WTC11 (cell line): Measurements from ENCODE around the gene ATG5. TPM values are rescaled to one million over a fixed set of nuclear protein-coding genes. Genes with fewer than 3 reads are reported as not detected.
A peak's percentile ranks its signal among the peaks of the same experiment; 100 is the strongest.

Experiments used
- ATAC-seq: fragments of 200-7000 bp; cut with Tn5 transposase; 2 replicates; pipeline ENCODE4 v1.10.0; 2021; ENCODE audit warnings: mild to moderate bottlenecking, moderate library complexity
- CTCF ChIA-PET: fragments of 300-600 bp; sonication (Branson Sonifier 250); formaldehyde crosslinking; loops from one replicate; lab custom pipeline; 2021; ENCODE audit warnings: antibody characterized with exemption; lab: Charles Lee
- POLR2A ChIA-PET: fragments of 350-600 bp; sonication (Branson Sonifier 250); formaldehyde crosslinking; loops from one replicate; lab custom pipeline; 2021; ENCODE audit warnings: antibody characterized with exemption; lab: Charles Lee
- DNase-seq: peaks from one replicate; pipeline ENCODE4 v3.0.0; 2021; ENCODE audit warnings: low spot score
- H3K27ac Mint-ChIP-seq: 2 replicates; pipeline ENCODE4 v1.8.0; 2021; ENCODE audit warnings: mixed read lengths
- H3K27me3 Mint-ChIP-seq: 2 replicates; pipeline ENCODE4 v1.8.0; 2021; ENCODE audit warnings: low read depth, mild to moderate bottlenecking, moderate library complexity, mixed read lengths
- H3K36me3 Mint-ChIP-seq: 2 replicates; pipeline ENCODE4 v1.8.0; 2021; ENCODE audit warnings: mixed read lengths
- H3K4me1 Mint-ChIP-seq: 2 replicates; pipeline ENCODE4 v1.8.0; 2022; ENCODE audit warnings: mixed read lengths
- H3K4me3 Mint-ChIP-seq: 2 replicates; pipeline ENCODE4 v1.8.0; 2021; ENCODE audit warnings: mild to moderate bottlenecking, moderate library complexity, mixed read lengths
- H3K9me3 Mint-ChIP-seq: 2 replicates; pipeline ENCODE4 v1.8.0; 2021; ENCODE audit warnings: mixed read lengths
- ATF1 ChIP-seq: sonication (generic); formaldehyde crosslinking; IDR thresholded peaks from 2 replicates; pipeline ENCODE4 v1.8.1; 2023; ENCODE audit warnings: mild to moderate bottlenecking, moderate library complexity, missing genetic modification reagents
- CBFB ChIP-seq: sonication (generic); formaldehyde crosslinking; IDR thresholded peaks from 2 replicates; pipeline ENCODE4 v1.8.1; 2022; ENCODE audit warnings: mild to moderate bottlenecking, low read depth, missing genetic modification reagents
- ELF4 ChIP-seq: sonication (generic); formaldehyde crosslinking; IDR thresholded peaks from 2 replicates; pipeline ENCODE4 v1.8.1; 2022; ENCODE audit warnings: low read depth, mild to moderate bottlenecking, moderate library complexity, missing genetic modification reagents
- ETV6 ChIP-seq: sonication (generic); formaldehyde crosslinking; IDR thresholded peaks from 2 replicates; pipeline ENCODE4 v1.8.1; 2022; ENCODE audit warnings: mild to moderate bottlenecking, missing genetic modification reagents
- FOXP1 ChIP-seq: sonication (generic); formaldehyde crosslinking; IDR thresholded peaks from 2 replicates; pipeline ENCODE4 v1.8.0; 2022; ENCODE audit warnings: missing genetic modification reagents, mild to moderate bottlenecking, moderate library complexity, borderline replicate concordance
- HMGA2 ChIP-seq: fragments of 250-450 bp; sonication (Bioruptor Pico); IDR thresholded peaks from 2 replicates; pipeline ENCODE4 v1.4.0; 2021; ENCODE audit warnings: mild to moderate bottlenecking, moderate library complexity
- JAZF1 ChIP-seq: fragments of 250-450 bp; sonication (Bioruptor Pico); IDR thresholded peaks from 2 replicates; pipeline ENCODE4 v1.9.0; 2021; ENCODE audit warnings: moderate library complexity, mild to moderate bottlenecking, inconsistent platforms
- MYBL2 ChIP-seq: sonication (generic); formaldehyde crosslinking; IDR thresholded peaks from 2 replicates; pipeline ENCODE4 v1.8.1; 2023; ENCODE audit warnings: mild to moderate bottlenecking, moderate library complexity, missing genetic modification reagents
- NFATC4 ChIP-seq: fragments of 250-450 bp; sonication (Bioruptor Pico); IDR thresholded peaks from 2 replicates; pipeline ENCODE4 v1.9.0; 2021; ENCODE audit warnings: mild to moderate bottlenecking
- NFE2L1 ChIP-seq: sonication (generic); formaldehyde crosslinking; IDR thresholded peaks from 2 replicates; pipeline ENCODE4 v1.8.1; 2023; ENCODE audit warnings: missing genetic modification reagents
- RELA ChIP-seq: sonication (generic); formaldehyde crosslinking; IDR thresholded peaks from 2 replicates; pipeline ENCODE4 v1.8.1; 2022; ENCODE audit warnings: missing genetic modification reagents, mild to moderate bottlenecking, borderline replicate concordance
- SOX15 ChIP-seq: fragments of 250-450 bp; sonication (Bioruptor Pico); IDR thresholded peaks from 2 replicates; pipeline ENCODE4 v1.9.0; 2021; ENCODE audit warnings: mild to moderate bottlenecking
- TCF7 ChIP-seq: sonication (generic); formaldehyde crosslinking; IDR thresholded peaks from 2 replicates; pipeline ENCODE4 v1.8.0; 2022; ENCODE audit warnings: mild to moderate bottlenecking, low read depth, missing genetic modification reagents, moderate library complexity
- TP53 ChIP-seq: sonication (generic); formaldehyde crosslinking; IDR thresholded peaks from 2 replicates; pipeline ENCODE4 v1.8.1; 2023; ENCODE audit warnings: mild to moderate bottlenecking, missing genetic modification reagents
- ZNF138 ChIP-seq: sonication (generic); formaldehyde crosslinking; conservative IDR thresholded peaks from 2 replicates; pipeline ENCODE4 v1.8.1; 2022; ENCODE audit warnings: mild to moderate bottlenecking, moderate library complexity, missing genetic modification reagents
- total RNA-seq: library from RNA; stranded (reverse); gene quantifications from 3 replicates; pipeline ENCODE4 v1.2.3, GENCODE V29; 2021
- TF ChIP-seq, protein P1 (sequence below): sonication (generic); formaldehyde crosslinking; IDR thresholded peaks from 2 replicates; pipeline ENCODE4 v1.8.1; 2023; ENCODE audit warnings: mild to moderate bottlenecking, missing genetic modification reagents
- TF ChIP-seq, protein P2 (sequence below): sonication (generic); formaldehyde crosslinking; IDR thresholded peaks from 2 replicates; pipeline ENCODE4 v1.8.0; 2023; ENCODE audit warnings: mild to moderate bottlenecking, missing genetic modification reagents
- TF ChIP-seq, protein P3 (sequence below): sonication (generic); formaldehyde crosslinking; IDR thresholded peaks from 2 replicates; pipeline ENCODE4 v1.8.0; 2022; ENCODE audit warnings: mild to moderate bottlenecking, missing genetic modification reagents
- TF ChIP-seq, protein P4 (sequence below): sonication (generic); formaldehyde crosslinking; IDR thresholded peaks from 2 replicates; pipeline ENCODE4 v1.8.1; 2023; ENCODE audit warnings: mild to moderate bottlenecking, missing genetic modification reagents, moderate library complexity
- TF ChIP-seq, protein P5 (sequence below): fragments of 250-450 bp; sonication (Bioruptor Pico); IDR thresholded peaks from 2 replicates; pipeline ENCODE4 v1.9.0; 2021; ENCODE audit warnings: mild to moderate bottlenecking, borderline replicate concordance
- TF ChIP-seq, protein P6 (sequence below): fragments of 250-450 bp; sonication (Bioruptor Pico); IDR thresholded peaks from 2 replicates; pipeline ENCODE4 v1.8.0; 2021; ENCODE audit warnings: mild to moderate bottlenecking

ATG5 gene
- total RNA-seq, 1 experiment from 2014 or later: 32.6 TPM

DNA sequence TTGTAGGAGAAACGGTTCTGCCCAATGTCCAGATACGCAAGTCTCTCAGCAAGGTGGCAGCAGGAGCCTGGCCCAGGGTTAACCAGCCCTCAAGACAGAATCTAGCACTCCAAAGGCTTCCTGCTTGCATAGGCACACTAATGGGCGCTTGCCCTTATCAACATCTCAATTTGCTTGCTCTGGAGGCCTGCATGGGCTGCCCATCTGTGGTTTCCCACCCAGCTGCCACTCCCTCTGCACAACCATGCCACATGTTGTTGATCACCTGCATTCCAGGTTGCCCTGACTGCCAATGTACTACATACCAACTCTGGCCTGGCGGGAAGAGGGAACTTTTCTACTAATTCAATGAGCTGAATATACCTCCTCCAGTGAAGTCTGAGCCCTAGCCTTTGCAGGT, 74.6 kb downstream of the ATG5 start:
- Mint-ChIP-seq H3K4me1 (peaks cover 27% of the 10 kb centered on the region), H3K27ac (peak overlapping the region; percentile 57; the same call in 1 of the 2 replicates), H3K36me3 (peaks cover 10% of the 10 kb centered on the region), H3K27me3 (no peaks in the 10 kb centered on the region), H3K4me3 (no peak overlapping the region), H3K9me3 (no peaks in the 10 kb centered on the region)
- TF ChIP-seq CBFB (CRISPR knock-in tag) (no peak), TP53 (no peak), SOX15 (CRISPR knock-in tag) (no peak), RELA (CRISPR knock-in tag) (no peak), ZNF138 (no peak), ELF4 (CRISPR knock-in tag) (no peak), NFE2L1 (CRISPR knock-in tag) (no peak), HMGA2 (CRISPR knock-in tag) (no peak), MYBL2 (no peak)
- ChIA-PET CTCF (no interaction called here), POLR2A (no interaction called here)
- peak; percentile 41; the same call in 1 of the 2 replicates for ATAC-seq
- DNase-seq: no peak

DNA sequence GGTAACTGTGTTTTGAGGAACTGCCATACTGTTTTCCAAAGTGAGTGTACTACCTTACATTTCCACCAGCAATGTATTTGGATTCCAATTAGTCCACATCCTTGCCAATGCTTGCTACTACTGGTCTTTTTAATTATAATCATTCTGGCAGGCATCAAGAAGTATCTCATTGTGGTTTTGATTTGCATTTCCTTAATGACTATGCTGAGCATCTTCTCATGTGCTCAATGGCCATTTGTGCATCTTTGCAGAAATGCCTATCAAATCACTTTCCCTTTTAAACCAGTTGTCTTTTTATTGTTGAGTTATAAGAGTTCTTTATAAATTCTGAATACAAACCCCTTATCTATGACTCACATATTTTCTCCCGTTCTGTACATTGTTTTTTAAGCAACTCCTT, 75.9 kb downstream of the ATG5 start:
- no peak for TF ChIP-seq TCF7 (CRISPR knock-in tag)
- TF ChIP-seq, protein P1, sequence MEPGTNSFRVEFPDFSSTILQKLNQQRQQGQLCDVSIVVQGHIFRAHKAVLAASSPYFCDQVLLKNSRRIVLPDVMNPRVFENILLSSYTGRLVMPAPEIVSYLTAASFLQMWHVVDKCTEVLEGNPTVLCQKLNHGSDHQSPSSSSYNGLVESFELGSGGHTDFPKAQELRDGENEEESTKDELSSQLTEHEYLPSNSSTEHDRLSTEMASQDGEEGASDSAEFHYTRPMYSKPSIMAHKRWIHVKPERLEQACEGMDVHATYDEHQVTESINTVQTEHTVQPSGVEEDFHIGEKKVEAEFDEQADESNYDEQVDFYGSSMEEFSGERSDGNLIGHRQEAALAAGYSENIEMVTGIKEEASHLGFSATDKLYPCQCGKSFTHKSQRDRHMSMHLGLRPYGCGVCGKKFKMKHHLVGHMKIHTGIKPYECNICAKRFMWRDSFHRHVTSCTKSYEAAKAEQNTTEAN (CRISPR knock-in tag): no peak
- TF ChIP-seq, protein P2, sequence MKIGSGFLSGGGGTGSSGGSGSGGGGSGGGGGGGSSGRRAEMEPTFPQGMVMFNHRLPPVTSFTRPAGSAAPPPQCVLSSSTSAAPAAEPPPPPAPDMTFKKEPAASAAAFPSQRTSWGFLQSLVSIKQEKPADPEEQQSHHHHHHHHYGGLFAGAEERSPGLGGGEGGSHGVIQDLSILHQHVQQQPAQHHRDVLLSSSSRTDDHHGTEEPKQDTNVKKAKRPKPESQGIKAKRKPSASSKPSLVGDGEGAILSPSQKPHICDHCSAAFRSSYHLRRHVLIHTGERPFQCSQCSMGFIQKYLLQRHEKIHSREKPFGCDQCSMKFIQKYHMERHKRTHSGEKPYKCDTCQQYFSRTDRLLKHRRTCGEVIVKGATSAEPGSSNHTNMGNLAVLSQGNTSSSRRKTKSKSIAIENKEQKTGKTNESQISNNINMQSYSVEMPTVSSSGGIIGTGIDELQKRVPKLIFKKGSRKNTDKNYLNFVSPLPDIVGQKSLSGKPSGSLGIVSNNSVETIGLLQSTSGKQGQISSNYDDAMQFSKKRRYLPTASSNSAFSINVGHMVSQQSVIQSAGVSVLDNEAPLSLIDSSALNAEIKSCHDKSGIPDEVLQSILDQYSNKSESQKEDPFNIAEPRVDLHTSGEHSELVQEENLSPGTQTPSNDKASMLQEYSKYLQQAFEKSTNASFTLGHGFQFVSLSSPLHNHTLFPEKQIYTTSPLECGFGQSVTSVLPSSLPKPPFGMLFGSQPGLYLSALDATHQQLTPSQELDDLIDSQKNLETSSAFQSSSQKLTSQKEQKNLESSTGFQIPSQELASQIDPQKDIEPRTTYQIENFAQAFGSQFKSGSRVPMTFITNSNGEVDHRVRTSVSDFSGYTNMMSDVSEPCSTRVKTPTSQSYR (CRISPR knock-in tag): no peak
- TF ChIP-seq ETV6 (CRISPR knock-in tag): no peak
- TF ChIP-seq ELF4 (CRISPR knock-in tag): no peak
- no peak for TF ChIP-seq NFATC4
- TF ChIP-seq ATF1 (CRISPR knock-in tag): no peak
- TF ChIP-seq, protein P3, sequence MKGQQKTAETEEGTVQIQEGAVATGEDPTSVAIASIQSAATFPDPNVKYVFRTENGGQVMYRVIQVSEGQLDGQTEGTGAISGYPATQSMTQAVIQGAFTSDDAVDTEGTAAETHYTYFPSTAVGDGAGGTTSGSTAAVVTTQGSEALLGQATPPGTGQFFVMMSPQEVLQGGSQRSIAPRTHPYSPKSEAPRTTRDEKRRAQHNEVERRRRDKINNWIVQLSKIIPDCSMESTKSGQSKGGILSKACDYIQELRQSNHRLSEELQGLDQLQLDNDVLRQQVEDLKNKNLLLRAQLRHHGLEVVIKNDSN (CRISPR knock-in tag): no peak
- TF ChIP-seq MYBL2: no peak
- TF ChIP-seq, protein P4, sequence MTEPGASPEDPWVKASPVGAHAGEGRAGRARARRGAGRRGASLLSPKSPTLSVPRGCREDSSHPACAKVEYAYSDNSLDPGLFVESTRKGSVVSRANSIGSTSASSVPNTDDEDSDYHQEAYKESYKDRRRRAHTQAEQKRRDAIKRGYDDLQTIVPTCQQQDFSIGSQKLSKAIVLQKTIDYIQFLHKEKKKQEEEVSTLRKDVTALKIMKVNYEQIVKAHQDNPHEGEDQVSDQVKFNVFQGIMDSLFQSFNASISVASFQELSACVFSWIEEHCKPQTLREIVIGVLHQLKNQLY (CRISPR knock-in tag): no peak
- TF ChIP-seq, all 79 proteins: peak for 0
- Mint-ChIP-seq H3K36me3 (peaks cover 10% of the 10 kb centered on the region), H3K9me3 (no peaks in the 10 kb centered on the region), H3K27me3 (no peaks in the 10 kb centered on the region), H3K4me1 (peaks cover 27% of the 10 kb centered on the region), H3K4me3 (no peak overlapping the region), H3K27ac (no peak overlapping the region)
- ChIA-PET CTCF (no interaction called here), POLR2A (no interaction called here)
- DNase-seq (no peak), ATAC-seq (no peak)

DNA sequence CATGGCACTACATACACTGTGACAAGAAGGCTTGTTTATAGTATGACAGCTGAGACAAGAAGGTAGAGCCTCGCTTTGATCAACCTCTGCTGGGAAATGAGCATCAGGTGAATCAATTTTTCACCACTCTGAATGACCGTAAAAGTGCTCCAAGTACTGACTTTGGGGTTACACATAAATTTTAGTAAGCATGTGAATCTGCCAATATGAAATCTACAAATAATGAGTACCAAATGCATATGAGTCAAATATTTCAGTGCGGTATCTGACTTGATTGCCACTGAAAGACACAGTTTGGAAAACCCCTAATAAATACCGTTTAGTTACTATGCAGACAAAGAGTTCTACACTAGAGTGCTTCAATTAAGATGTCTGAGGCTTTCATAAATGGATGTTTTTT, 77.8 kb downstream of the ATG5 start:
- peaks cover 10% of the 10 kb centered on the region for H3K36me3 Mint-ChIP-seq
- H3K4me1 Mint-ChIP-seq: peaks cover 21% of the 10 kb centered on the region
- DNase-seq: no peak
- CTCF ChIA-PET: interaction anchor here (1.4 kb wide), 1 partner anchor 25 kb away, joined by 5 read pairs; no protein-coding TSS in a partner anchor
- no peaks in the 10 kb centered on the region for H3K27me3 Mint-ChIP-seq
- peak overlapping the region; percentile 33 for H3K27ac Mint-ChIP-seq
- POLR2A ChIA-PET: no interaction called here
- no peak for ATAC-seq
- TF ChIP-seq JAZF1 (CRISPR knock-in tag): no peak
- TF ChIP-seq FOXP1 (CRISPR knock-in tag): no peak
- TF ChIP-seq, protein P5, sequence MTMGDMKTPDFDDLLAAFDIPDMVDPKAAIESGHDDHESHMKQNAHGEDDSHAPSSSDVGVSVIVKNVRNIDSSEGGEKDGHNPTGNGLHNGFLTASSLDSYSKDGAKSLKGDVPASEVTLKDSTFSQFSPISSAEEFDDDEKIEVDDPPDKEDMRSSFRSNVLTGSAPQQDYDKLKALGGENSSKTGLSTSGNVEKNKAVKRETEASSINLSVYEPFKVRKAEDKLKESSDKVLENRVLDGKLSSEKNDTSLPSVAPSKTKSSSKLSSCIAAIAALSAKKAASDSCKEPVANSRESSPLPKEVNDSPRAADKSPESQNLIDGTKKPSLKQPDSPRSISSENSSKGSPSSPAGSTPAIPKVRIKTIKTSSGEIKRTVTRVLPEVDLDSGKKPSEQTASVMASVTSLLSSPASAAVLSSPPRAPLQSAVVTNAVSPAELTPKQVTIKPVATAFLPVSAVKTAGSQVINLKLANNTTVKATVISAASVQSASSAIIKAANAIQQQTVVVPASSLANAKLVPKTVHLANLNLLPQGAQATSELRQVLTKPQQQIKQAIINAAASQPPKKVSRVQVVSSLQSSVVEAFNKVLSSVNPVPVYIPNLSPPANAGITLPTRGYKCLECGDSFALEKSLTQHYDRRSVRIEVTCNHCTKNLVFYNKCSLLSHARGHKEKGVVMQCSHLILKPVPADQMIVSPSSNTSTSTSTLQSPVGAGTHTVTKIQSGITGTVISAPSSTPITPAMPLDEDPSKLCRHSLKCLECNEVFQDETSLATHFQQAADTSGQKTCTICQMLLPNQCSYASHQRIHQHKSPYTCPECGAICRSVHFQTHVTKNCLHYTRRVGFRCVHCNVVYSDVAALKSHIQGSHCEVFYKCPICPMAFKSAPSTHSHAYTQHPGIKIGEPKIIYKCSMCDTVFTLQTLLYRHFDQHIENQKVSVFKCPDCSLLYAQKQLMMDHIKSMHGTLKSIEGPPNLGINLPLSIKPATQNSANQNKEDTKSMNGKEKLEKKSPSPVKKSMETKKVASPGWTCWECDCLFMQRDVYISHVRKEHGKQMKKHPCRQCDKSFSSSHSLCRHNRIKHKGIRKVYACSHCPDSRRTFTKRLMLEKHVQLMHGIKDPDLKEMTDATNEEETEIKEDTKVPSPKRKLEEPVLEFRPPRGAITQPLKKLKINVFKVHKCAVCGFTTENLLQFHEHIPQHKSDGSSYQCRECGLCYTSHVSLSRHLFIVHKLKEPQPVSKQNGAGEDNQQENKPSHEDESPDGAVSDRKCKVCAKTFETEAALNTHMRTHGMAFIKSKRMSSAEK (CRISPR knock-in tag): no peak
- TF ChIP-seq, protein P6, sequence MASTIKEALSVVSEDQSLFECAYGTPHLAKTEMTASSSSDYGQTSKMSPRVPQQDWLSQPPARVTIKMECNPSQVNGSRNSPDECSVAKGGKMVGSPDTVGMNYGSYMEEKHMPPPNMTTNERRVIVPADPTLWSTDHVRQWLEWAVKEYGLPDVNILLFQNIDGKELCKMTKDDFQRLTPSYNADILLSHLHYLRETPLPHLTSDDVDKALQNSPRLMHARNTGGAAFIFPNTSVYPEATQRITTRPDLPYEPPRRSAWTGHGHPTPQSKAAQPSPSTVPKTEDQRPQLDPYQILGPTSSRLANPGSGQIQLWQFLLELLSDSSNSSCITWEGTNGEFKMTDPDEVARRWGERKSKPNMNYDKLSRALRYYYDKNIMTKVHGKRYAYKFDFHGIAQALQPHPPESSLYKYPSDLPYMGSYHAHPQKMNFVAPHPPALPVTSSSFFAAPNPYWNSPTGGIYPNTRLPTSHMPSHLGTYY (CRISPR knock-in tag): no peak
- TF ChIP-seq, all 79 proteins: peak for 0
- Mint-ChIP-seq H3K9me3 (no peaks in the 10 kb centered on the region), H3K4me3 (no peak overlapping the region)
